ENCODE measurements around the gene ZNF724. TPM values are rescaled to one million over a fixed set of nuclear protein-coding genes. Genes with fewer than 3 reads are reported as not detected.
"Not testable (repeated sequence)": the region's sequence is repeated elsewhere in the genome, so short reads cannot be mapped to it uniquely, and the experiment has no call there.

Gene ZNF724
- total and polyA plus RNA-seq, 2 donors (not counting 1 experiment from before 2014, with no cell fraction given), result 2.0 to 3.3 TPM

- H3K4me2 ChIP-seq (ENCODE audit: extremely low read depth, insufficient read depth, low read length), result no peak overlapping the region
- no peak overlapping the region for H2AFZ ChIP-seq (ENCODE audit: low read length)
- H4K20me1 ChIP-seq (ENCODE audit: control insufficient read depth, extremely low read depth, insufficient read depth, low read length), result no peaks in the 10 kb centered on the region
- H3K27ac ChIP-seq (ENCODE audit: insufficient read depth, low read length), result no peak overlapping the region
- no peaks in the 10 kb centered on the region for H3K4me1 ChIP-seq (ENCODE audit: control insufficient read depth, extremely low read depth, insufficient read depth, low read length)
- DNase-seq (ENCODE audit: low read depth in 2 of 2), result no peak
- H3K27me3 ChIP-seq (ENCODE audit: control insufficient read depth, insufficient read depth, low read length), result no peaks in the 10 kb centered on the region
- TF ChIP-seq CTCF (conservative IDR thresholded peaks at IDR 0.05 in 1 of 2, IDR thresholded peaks at IDR 0.05 in 1 of 2; ENCODE audit: low read depth in 1 of 2, low read length in 2 of 2), result no peak
- no peak overlapping the region for H3K9ac ChIP-seq (ENCODE audit: insufficient read depth, low read length)
- H3K36me3 ChIP-seq (ENCODE audit: control insufficient read depth, insufficient read depth, low read length), result no peaks in the 10 kb centered on the region
- no peak overlapping the region for H3K4me3 ChIP-seq (replicated peaks in 1 of 4; ENCODE audit: control extremely low read depth in 1 of 4, insufficient read depth in 1 of 4, low read depth in 3 of 4, low read length in 4 of 4)
- H3K79me2 ChIP-seq (ENCODE audit: control insufficient read depth, insufficient read depth, low read length), result no peaks in the 10 kb centered on the region
- no peaks in the 10 kb centered on the region for H3K9me3 ChIP-seq (ENCODE audit: control insufficient read depth, insufficient read depth, low read depth, low read length)
Observed at GRCh38 chr19:23287620-23288019, 37.4 kb upstream of the ZNF724 start.

- Histone ChIP-seq H3K27ac (ENCODE audit: insufficient read depth, low read length) (no peak overlapping the region), H3K27me3 (ENCODE audit: control insufficient read depth, insufficient read depth, low read length) (no peaks in the 10 kb centered on the region), H3K36me3 (ENCODE audit: control insufficient read depth, insufficient read depth, low read length) (no peaks in the 10 kb centered on the region), H3K4me3 (replicated peaks in 1 of 4; ENCODE audit: control extremely low read depth in 1 of 4, insufficient read depth in 1 of 4, low read depth in 3 of 4, low read length in 4 of 4) (no peak overlapping the region), H2AFZ (ENCODE audit: low read length) (no peak overlapping the region), H4K20me1 (ENCODE audit: control insufficient read depth, extremely low read depth, insufficient read depth, low read length) (no peaks in the 10 kb centered on the region), H3K79me2 (ENCODE audit: control insufficient read depth, insufficient read depth, low read length) (no peaks in the 10 kb centered on the region), H3K9me3 (ENCODE audit: control insufficient read depth, insufficient read depth, low read depth, low read length) (no peaks in the 10 kb centered on the region), H3K9ac (ENCODE audit: insufficient read depth, low read length) (no peak overlapping the region), H3K4me2 (ENCODE audit: extremely low read depth, insufficient read depth, low read length) (no peak overlapping the region), H3K4me1 (ENCODE audit: control insufficient read depth, extremely low read depth, insufficient read depth, low read length) (no peaks in the 10 kb centered on the region)
- DNase-seq (ENCODE audit: low read depth in 2 of 2), result no peak
- TF ChIP-seq CTCF (conservative IDR thresholded peaks at IDR 0.05 in 1 of 2, IDR thresholded peaks at IDR 0.05 in 1 of 2; ENCODE audit: low read depth in 1 of 2, low read length in 2 of 2), result peak; percentile 15 to 25
- no peak for TF ChIP-seq EZH2 (IDR thresholded peaks at IDR 0.05; ENCODE audit: low read length, missing control alignments)
Observed at GRCh38 chr19:23286477-23286876, 36.3 kb upstream of the ZNF724 start.

DNA sequence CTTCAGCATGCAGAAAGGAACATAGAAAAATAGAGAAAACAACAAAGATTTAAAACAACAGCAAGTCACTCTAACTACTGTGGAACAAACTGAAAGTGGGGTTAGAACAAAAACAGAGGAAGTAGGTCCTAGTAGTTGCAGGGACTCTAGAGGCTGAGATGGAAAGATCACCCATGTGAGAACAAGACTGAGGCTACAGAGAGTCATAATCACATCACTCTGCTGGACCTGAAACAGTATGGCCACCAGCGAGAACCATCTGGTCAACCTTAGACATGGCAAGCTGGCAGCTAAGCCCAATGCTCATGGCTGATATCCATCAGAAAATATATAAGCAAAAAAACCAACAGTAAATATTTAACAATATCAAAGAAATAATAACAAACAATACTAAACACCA is 35.8 kb upstream of the ZNF724 start:
- H3K27me3 ChIP-seq (ENCODE audit: control insufficient read depth, insufficient read depth, low read length), result no peaks in the 10 kb centered on the region
- H3K36me3 ChIP-seq (ENCODE audit: control insufficient read depth, insufficient read depth, low read length), result no peaks in the 10 kb centered on the region
- no peak for TF ChIP-seq EZH2 (IDR thresholded peaks at IDR 0.05; ENCODE audit: low read length, missing control alignments)
- TF ChIP-seq CTCF (conservative IDR thresholded peaks at IDR 0.05 in 1 of 2, IDR thresholded peaks at IDR 0.05 in 1 of 2; ENCODE audit: low read depth in 1 of 2, low read length in 2 of 2), result no peak
- no peak overlapping the region for H3K27ac ChIP-seq (ENCODE audit: insufficient read depth, low read length)
- no peaks in the 10 kb centered on the region for H4K20me1 ChIP-seq (ENCODE audit: control insufficient read depth, extremely low read depth, insufficient read depth, low read length)
- no peaks in the 10 kb centered on the region for H3K9me3 ChIP-seq (ENCODE audit: control insufficient read depth, insufficient read depth, low read depth, low read length)
- H3K4me2 ChIP-seq (ENCODE audit: extremely low read depth, insufficient read depth, low read length), result no peak overlapping the region
- H3K9ac ChIP-seq (ENCODE audit: insufficient read depth, low read length), result no peak overlapping the region
- no peaks in the 10 kb centered on the region for H3K4me1 ChIP-seq (ENCODE audit: control insufficient read depth, extremely low read depth, insufficient read depth, low read length)
- no peak for DNase-seq (ENCODE audit: low read depth in 2 of 2)
- no peaks in the 10 kb centered on the region for H3K79me2 ChIP-seq (ENCODE audit: control insufficient read depth, insufficient read depth, low read length)
- H3K4me3 ChIP-seq (replicated peaks in 1 of 4; ENCODE audit: control extremely low read depth in 1 of 4, insufficient read depth in 1 of 4, low read depth in 3 of 4, low read length in 4 of 4), result no peak overlapping the region
- H2AFZ ChIP-seq (ENCODE audit: low read length), result no peak overlapping the region

GRCh38 chr19:23285326-23285725 is 35.1 kb upstream of the ZNF724 start:
- H4K20me1 ChIP-seq (ENCODE audit: control insufficient read depth, extremely low read depth, insufficient read depth, low read length); H3K36me3 ChIP-seq (ENCODE audit: control insufficient read depth, insufficient read depth, low read length); H2AFZ ChIP-seq (ENCODE audit: low read length); H3K4me1 ChIP-seq (ENCODE audit: control insufficient read depth, extremely low read depth, insufficient read depth, low read length); DNase-seq (ENCODE audit: low read depth in 2 of 2); H3K9ac ChIP-seq (ENCODE audit: insufficient read depth, low read length); H3K27me3 ChIP-seq (ENCODE audit: control insufficient read depth, insufficient read depth, low read length); H3K4me2 ChIP-seq (ENCODE audit: extremely low read depth, insufficient read depth, low read length); H3K79me2 ChIP-seq (ENCODE audit: control insufficient read depth, insufficient read depth, low read length); H3K9me3 ChIP-seq (ENCODE audit: control insufficient read depth, insufficient read depth, low read depth, low read length); H3K27ac ChIP-seq (ENCODE audit: insufficient read depth, low read length); H3K4me3 ChIP-seq (replicated peaks in 1 of 4; ENCODE audit: control extremely low read depth in 1 of 4, insufficient read depth in 1 of 4, low read depth in 3 of 4, low read length in 4 of 4): not testable (repeated sequence)

All from fibroblast of lung (primary cell).